H1 (cell line): ENCODE measurements around the gene HENMT1. TPM values are rescaled to one million over a fixed set of nuclear protein-coding genes. Genes with fewer than 3 reads are reported as not detected.

Experiments
- CTCF ChIA-PET: fragments of 300-600 bp; sonication (Branson Sonifier 250); formaldehyde crosslinking; loops from one replicate; lab custom pipeline; 2021; ENCODE audit not compliant: partially characterized antibody; lab: Charles Lee
- POLR2A ChIA-PET: fragments of 300-600 bp; sonication (Branson Sonifier 250); formaldehyde crosslinking; loops from one replicate; lab custom pipeline; 2021; ENCODE audit warnings: inconsistent platforms; ENCODE audit not compliant: partially characterized antibody; lab: Charles Lee
- DNase-seq, 2 experiments: peaks; one replicate each; pipeline versions ENCODE4 v3.0.0 to v3.0.0-alpha.2; 2010 to 2022; ENCODE audit warnings: low spot score in 2 of 2, low read depth in 1 of 2, mixed read lengths in 1 of 2
- FAIRE-seq: peaks from 2 replicates; lab custom pipeline; 2011; peaks lifted over from hg19 to GRCh38; lab: Jason Lieb, UNC
- H2AFZ ChIP-seq: 2 replicates; pipeline ENCODE4 v1.8.1; 2012; ENCODE audit warnings: low read length, inconsistent platforms
- H2AK5ac ChIP-seq: 2 replicates; pipeline ENCODE4 v1.6.1; 2013; ENCODE audit warnings: low read depth, low read length
- H2BK120ac ChIP-seq: replicated peaks from 2 replicates; pipeline ENCODE3; 2013; ENCODE audit warnings: low read depth, low read length, inconsistent platforms
- H2BK12ac ChIP-seq: 2 replicates; pipeline ENCODE4 v1.6.1; 2013; ENCODE audit warnings: low read depth, low read length
- H2BK15ac ChIP-seq: 2 replicates; pipeline ENCODE4 v1.6.1; 2013; ENCODE audit warnings: low read length
- H2BK20ac ChIP-seq: 2 replicates; pipeline ENCODE4 v1.6.1; 2013; ENCODE audit warnings: low read length
- H2BK5ac ChIP-seq: 2 replicates; pipeline ENCODE4 v1.6.1; 2013; ENCODE audit warnings: low read depth, low read length
- H3K14ac ChIP-seq: 2 replicates; pipeline ENCODE4 v1.6.1; 2013; ENCODE audit warnings: inconsistent platforms; ENCODE audit not compliant: insufficient read length
- H3K18ac ChIP-seq: 2 replicates; pipeline ENCODE4 v1.6.1; 2013; ENCODE audit warnings: low read length; ENCODE audit errors: extremely low read depth
- H3K23ac ChIP-seq: 2 replicates; pipeline ENCODE4 v1.6.1; 2013; ENCODE audit warnings: inconsistent platforms; ENCODE audit not compliant: insufficient read length
- H3K23me2 ChIP-seq: 2 replicates; pipeline ENCODE4 v1.6.1; 2013; ENCODE audit warnings: low read depth, low read length
- H3K27ac ChIP-seq: 2 replicates; pipeline ENCODE4 v1.6.1; 2011; ENCODE audit warnings: low read depth, low read length, inconsistent platforms
- H3K27me3 ChIP-seq, 4 experiments: replicated peaks in 1 of 4; 1 replicate in 1 of 4; 2 replicates in 3 of 4; pipeline versions ENCODE4 v1.6.1 to v1.8.1; 2011 to 2013; ENCODE audit warnings: low read length in 3 of 4, mild to moderate bottlenecking in 3 of 4, inconsistent platforms in 2 of 4, mixed read lengths in 2 of 4, moderate library complexity in 1 of 4; ENCODE audit not compliant: control insufficient read depth in 3 of 4, insufficient read depth in 3 of 4; ENCODE audit errors: extremely low read depth in 1 of 4
- H3K36me3 ChIP-seq, 4 experiments: 2 replicates each; pipeline versions ENCODE4 v1.6.1 to v1.8.1; 2011 to 2013; ENCODE audit warnings: mild to moderate bottlenecking in 4 of 4, low read length in 3 of 4, moderate library complexity in 2 of 4, control low read depth in 1 of 4, inconsistent platforms in 1 of 4; ENCODE audit not compliant: insufficient read depth in 4 of 4, control insufficient read depth in 2 of 4
- H3K4ac ChIP-seq: replicated peaks from 2 replicates; pipeline ENCODE3; 2013; ENCODE audit warnings: low read length, low read depth, mixed read lengths, inconsistent platforms; ENCODE audit not compliant: insufficient read length
- H3K4me1 ChIP-seq, 4 experiments: replicated peaks in 1 of 4; 1 replicate in 1 of 4; 2 replicates in 3 of 4; pipeline versions ENCODE4 v1.6.1 to v1.8.1; 2011 to 2013; ENCODE audit warnings: low read length in 3 of 4, inconsistent platforms in 2 of 4, mixed read lengths in 1 of 4; ENCODE audit not compliant: insufficient read depth in 4 of 4, control insufficient read depth in 3 of 4
- H3K4me2 ChIP-seq, 2 experiments: 2 replicates each; pipeline versions ENCODE4 v1.6.1 to v1.8.1; 2011 to 2013; ENCODE audit warnings: low read depth in 2 of 2, low read length in 2 of 2, control low read depth in 1 of 2, inconsistent platforms in 1 of 2, mild to moderate bottlenecking in 1 of 2; ENCODE audit not compliant: insufficient read depth in 1 of 2
- H3K4me3 ChIP-seq, 4 experiments: fragments of 200-600, 300-600 bp in 1 of 4; sonication (generic), shearing (Covaris generic), sonication (Bioruptor Twin) in 1 of 4; 2 replicates each; pipeline versions ENCODE4 v1.5.1 to v1.8.1; 2011 to 2016; ENCODE audit warnings: low read length in 4 of 4, low read depth in 3 of 4, control low read depth in 2 of 4, inconsistent platforms in 2 of 4, mild to moderate bottlenecking in 2 of 4, mixed read lengths in 1 of 4, moderate library complexity in 1 of 4; ENCODE audit not compliant: insufficient read depth in 2 of 4; ENCODE audit errors: extremely low read depth in 1 of 4
- H3K56ac ChIP-seq: replicated peaks from 2 replicates; pipeline ENCODE3; 2013; ENCODE audit warnings: low read depth, mild to moderate bottlenecking, mixed read lengths, low read length, inconsistent platforms; ENCODE audit not compliant: insufficient read length
- H3K79me1 ChIP-seq: 2 replicates; pipeline ENCODE4 v1.6.1; 2013; ENCODE audit warnings: low read depth, low read length, control low read depth
- H3K79me2 ChIP-seq, 2 experiments: 2 replicates each; pipeline versions ENCODE4 v1.6.1 to v1.8.1; 2012 to 2013; ENCODE audit warnings: low read length in 2 of 2, mild to moderate bottlenecking in 2 of 2, inconsistent platforms in 1 of 2; ENCODE audit not compliant: insufficient read depth in 2 of 2, control insufficient read depth in 1 of 2
- H3K9ac ChIP-seq, 4 experiments: replicated peaks in 1 of 4; 1 replicate in 1 of 4; 2 replicates in 3 of 4; pipeline versions ENCODE4 v1.6.1 to v1.8.1; 2011 to 2013; ENCODE audit warnings: low read depth in 3 of 4, low read length in 3 of 4, control low read depth in 2 of 4, mild to moderate bottlenecking in 2 of 4, moderate library complexity in 2 of 4, inconsistent platforms in 1 of 4; ENCODE audit errors: extremely low read depth in 1 of 4
- H3K9me3 ChIP-seq, 2 experiments: 2 replicates each; pipeline versions ENCODE4 v1.6.1 to v1.8.1; 2012 to 2013; ENCODE audit warnings: mild to moderate bottlenecking in 2 of 2, moderate library complexity in 2 of 2, control low read depth in 1 of 2, inconsistent platforms in 1 of 2, low read depth in 1 of 2, low read length in 1 of 2, mixed read lengths in 1 of 2; ENCODE audit not compliant: insufficient read depth in 2 of 2
- H4K20me1 ChIP-seq, 2 experiments: replicated peaks in 1 of 2; 2 replicates each; pipeline versions ENCODE3 to v1.8.1; 2011 to 2013; ENCODE audit warnings: inconsistent platforms in 2 of 2, low read length in 2 of 2, mild to moderate bottlenecking in 1 of 2; ENCODE audit not compliant: insufficient read depth in 2 of 2, control insufficient read depth in 1 of 2
- H4K5ac ChIP-seq: 2 replicates; pipeline ENCODE4 v1.6.1; 2013; ENCODE audit warnings: low read length, low read depth, mixed read lengths, inconsistent platforms; ENCODE audit not compliant: insufficient read length
- H4K8ac ChIP-seq: 2 replicates; pipeline ENCODE4 v1.8.0; 2013; ENCODE audit warnings: mild to moderate bottlenecking, moderate library complexity, low read length, inconsistent platforms; ENCODE audit not compliant: insufficient read depth; ENCODE audit errors: extremely low read depth
- H4K91ac ChIP-seq: replicated peaks from 2 replicates; pipeline ENCODE3; 2013; ENCODE audit warnings: low read length, mixed read lengths, inconsistent platforms; ENCODE audit not compliant: insufficient read length
- ASH2L ChIP-seq: fragments of 200-600, 300-600 bp; sonication (generic); IDR thresholded peaks from one replicate; pipeline ENCODE4 v1.7.1; 2017; ENCODE audit warnings: low read length
- CREB1 ChIP-seq: IDR thresholded peaks from 2 replicates; pipeline ENCODE4 v1.6.1; 2012; ENCODE audit warnings: inconsistent platforms
- CTBP2 ChIP-seq: IDR thresholded peaks from 2 replicates; pipeline ENCODE4 v1.7.0; 2011; ENCODE audit warnings: borderline replicate concordance, mild to moderate bottlenecking, moderate library complexity, mixed read lengths, low read length; ENCODE audit not compliant: insufficient read depth, insufficient read length
- GABPA ChIP-seq: IDR thresholded peaks from 2 replicates; pipeline ENCODE4 v1.6.1; 2011; ENCODE audit warnings: mild to moderate bottlenecking, low read length, moderate library complexity, borderline replicate concordance; ENCODE audit not compliant: insufficient read depth
- GTF2F1 ChIP-seq: IDR thresholded peaks from 2 replicates; pipeline ENCODE4 v1.6.1; 2012; ENCODE audit warnings: low read depth, low read length, improper control_type of control experiment, borderline replicate concordance
- HDAC6 ChIP-seq: IDR thresholded peaks from one replicate; pipeline ENCODE4 v1.7.1; 2012; ENCODE audit warnings: low read depth, mild to moderate bottlenecking, inconsistent platforms, low read length, moderate library complexity
- POLR2A ChIP-seq, 2 experiments: IDR thresholded peaks; 1 replicate in 1 of 2; 2 replicates in 1 of 2; pipeline ENCODE4 v1.6.1; 2011; ENCODE audit warnings: low read depth in 2 of 2, low read length in 2 of 2, mild to moderate bottlenecking in 2 of 2; ENCODE audit errors: control extremely low read depth in 1 of 2
- SIN3A ChIP-seq, 2 experiments: IDR thresholded peaks in 1 of 2; conservative IDR thresholded peaks in 1 of 2; 2 replicates each; pipeline ENCODE4 v1.6.1; 2011 to 2012; ENCODE audit warnings: low read length in 2 of 2, improper control_type of control experiment in 1 of 2, low read depth in 1 of 2, mild to moderate bottlenecking in 1 of 2
- SIRT6 ChIP-seq: IDR thresholded peaks from one replicate; pipeline ENCODE4 v1.7.1; 2012; ENCODE audit warnings: low read length, inconsistent platforms
- SIX5 ChIP-seq: IDR thresholded peaks from 2 replicates; pipeline ENCODE4 v1.6.1; 2011; ENCODE audit warnings: mild to moderate bottlenecking, low read depth, low read length
- SP2 ChIP-seq: IDR thresholded peaks from 2 replicates; pipeline ENCODE4 v1.6.1; 2012; ENCODE audit warnings: mild to moderate bottlenecking, low read length, inconsistent platforms
- WGBS, 2 experiments: shearing (Covaris generic) in 1 of 2; methylation state at CpG; one replicate each; pipeline versions ENCODE4 v1.1.6 to v1.1.7; 2013 to 2015; ENCODE audit warnings: low lambda C conversion rate in 2 of 2, mixed read lengths in 2 of 2, inconsistent platforms in 1 of 2, low coverage in 1 of 2, missing lambda C conversion rate in 1 of 2; ENCODE audit not compliant: insufficient replicate concordance in 2 of 2, insufficient coverage in 1 of 2, insufficient read length in 1 of 2; ENCODE audit errors: extremely low coverage in 1 of 2, missing lambda C conversion rate in 1 of 2; 5-methylcytosine and 5-hydroxymethylcytosine counted together
- polyA plus RNA-seq, 7 experiments: library from polyadenylated mRNA; depleted of rRNA in 3 of 7; stranded (reverse) in 5 of 7; unstranded in 2 of 7; fragments of >200 nt in 5 of 7; fragments of 200-250 nt in 2 of 7; gene quantifications; 1 replicate in 5 of 7; 2 replicates in 1 of 7; 4 replicates in 1 of 7; pipeline versions ENCODE4 v1.2.1 to v1.2.3, GENCODE V29; 2011 to 2013; ENCODE audit warnings: missing spikeins in 2 of 7, mixed read lengths in 2 of 7
- total RNA-seq: library from RNA; stranded (reverse); fragmentation: NEBNext Ultra II Directional; extraction: Animal tissue kit (Norgen Biotek cat#: 25700); gene quantifications from 2 replicates; pipeline ENCODE4 v1.2.1, GENCODE V29; 2021
- TF ChIP-seq, protein P1 (sequence below), 3 experiments: IDR thresholded peaks; 1 replicate in 2 of 3; 2 replicates in 1 of 3; pipeline versions ENCODE4 v1.5.1 to v1.6.1; 2011; ENCODE audit warnings: low read length in 3 of 3, mild to moderate bottlenecking in 3 of 3, inconsistent platforms in 2 of 3, low read depth in 1 of 3, moderate library complexity in 1 of 3; ENCODE audit not compliant: insufficient read depth in 1 of 3; ENCODE audit errors: control extremely low read depth in 1 of 3

The HENMT1 gene
- total and polyA plus RNA-seq, 2 of the 8 experiments (the other 6 are each of a cell fraction or from before 2014, with no cell fraction given) = 2.9 to 5.6 TPM

DNA sequence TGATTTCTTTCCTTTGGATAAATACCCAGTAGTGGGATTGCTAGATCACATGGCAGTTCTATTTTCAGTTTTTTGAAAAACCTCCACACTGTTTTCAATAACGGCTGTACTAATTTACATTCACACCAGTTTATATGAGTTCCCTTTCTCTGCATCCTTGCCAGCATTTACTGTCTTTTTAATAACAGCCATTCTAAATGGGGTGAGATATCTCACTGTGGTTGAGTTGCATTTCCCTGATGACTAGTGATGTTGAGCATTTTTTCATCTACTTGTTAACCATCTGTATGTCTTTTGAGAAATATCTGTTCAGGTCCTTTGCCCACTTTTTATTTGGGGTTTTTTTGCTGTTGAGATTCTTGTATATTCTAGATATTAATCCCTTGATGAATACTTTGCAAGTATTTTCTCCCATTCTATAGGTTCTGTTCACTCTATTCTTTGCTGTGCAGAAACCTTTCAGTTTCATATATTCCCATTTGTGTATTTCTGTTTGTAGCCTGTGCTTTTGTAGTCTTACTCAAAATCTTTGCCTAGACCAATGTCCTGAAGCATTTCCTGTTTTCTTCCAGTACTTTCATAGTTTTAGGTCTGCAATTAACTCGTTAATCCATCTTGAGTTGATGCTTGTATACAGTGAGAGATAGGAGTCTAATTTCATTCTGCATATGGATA is 7.3 kb downstream of the HENMT1 start:
- Histone ChIP-seq H3K23ac (no peak overlapping the region), H3K4me3 (no peak overlapping the region), H3K79me2 (no peaks in the 10 kb centered on the region), H2AK5ac (no peak overlapping the region), H3K36me3 (no peaks in the 10 kb centered on the region), H2BK5ac (no peak overlapping the region), H3K9me3 (no peaks in the 10 kb centered on the region), H2BK15ac (no peak overlapping the region), H2BK20ac (no peak overlapping the region), H4K5ac (no peak overlapping the region), H4K20me1 (no peaks in the 10 kb centered on the region), H4K91ac (no peak overlapping the region), H3K18ac (no peak overlapping the region), H3K56ac (no peak overlapping the region), H3K79me1 (no peaks in the 10 kb centered on the region), H4K8ac (no peak overlapping the region), H3K4ac (no peak overlapping the region), H3K4me2 (no peak overlapping the region), H3K27ac (no peak overlapping the region), H3K27me3 (no peaks in the 10 kb centered on the region), H3K4me1 (no peaks in the 10 kb centered on the region), H3K9ac (no peak overlapping the region), H3K14ac (no peak overlapping the region), H2AFZ (no peak overlapping the region), H2BK12ac (no peak overlapping the region), H3K23me2 (no peaks in the 10 kb centered on the region), H2BK120ac (no peak overlapping the region)
- ChIA-PET CTCF (no interaction called here), POLR2A (interaction anchor here (1.3 kb wide), 1 partner anchor 7 kb away, joined by 4 read pairs; the partner anchor contains the start of gene HENMT1)
- no peak for DNase-seq
- FAIRE-seq = no peak
- WGBS, 2 experiments = 100% methylated on average over 2 of the region's 2 CpGs; no CpG with 5 or more reads in 1 of the 2 experiments
- TF ChIP-seq GABPA (no peak), POLR2A (IDR thresholded peaks at IDR 0.05; ENCODE audit: control extremely low read depth in 1 of 2, low read depth in 2 of 2, low read length in 2 of 2) (no peak), CREB1 (no peak), SIX5 (no peak), SIRT6 (no peak), HDAC6 (no peak), ASH2L (no peak), SP2 (no peak), GTF2F1 (no peak), CTBP2 (no peak), SIN3A (conservative IDR thresholded peaks at IDR 0.05 in 1 of 2, IDR thresholded peaks at IDR 0.05 in 1 of 2; ENCODE audit: low read depth in 1 of 2, low read length in 2 of 2) (no peak)
- TF ChIP-seq, protein P1, sequence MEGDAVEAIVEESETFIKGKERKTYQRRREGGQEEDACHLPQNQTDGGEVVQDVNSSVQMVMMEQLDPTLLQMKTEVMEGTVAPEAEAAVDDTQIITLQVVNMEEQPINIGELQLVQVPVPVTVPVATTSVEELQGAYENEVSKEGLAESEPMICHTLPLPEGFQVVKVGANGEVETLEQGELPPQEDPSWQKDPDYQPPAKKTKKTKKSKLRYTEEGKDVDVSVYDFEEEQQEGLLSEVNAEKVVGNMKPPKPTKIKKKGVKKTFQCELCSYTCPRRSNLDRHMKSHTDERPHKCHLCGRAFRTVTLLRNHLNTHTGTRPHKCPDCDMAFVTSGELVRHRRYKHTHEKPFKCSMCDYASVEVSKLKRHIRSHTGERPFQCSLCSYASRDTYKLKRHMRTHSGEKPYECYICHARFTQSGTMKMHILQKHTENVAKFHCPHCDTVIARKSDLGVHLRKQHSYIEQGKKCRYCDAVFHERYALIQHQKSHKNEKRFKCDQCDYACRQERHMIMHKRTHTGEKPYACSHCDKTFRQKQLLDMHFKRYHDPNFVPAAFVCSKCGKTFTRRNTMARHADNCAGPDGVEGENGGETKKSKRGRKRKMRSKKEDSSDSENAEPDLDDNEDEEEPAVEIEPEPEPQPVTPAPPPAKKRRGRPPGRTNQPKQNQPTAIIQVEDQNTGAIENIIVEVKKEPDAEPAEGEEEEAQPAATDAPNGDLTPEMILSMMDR (IDR thresholded peaks at IDR 0.05; ENCODE audit: control extremely low read depth in 1 of 3, insufficient read depth in 1 of 3, low read depth in 1 of 3, low read length in 3 of 3) = no peak
